Nephron (organoid): ENCODE measurements around the gene CDKN3.
A peak's percentile ranks its signal among the peaks of the same experiment; 100 is the strongest.
"Not testable (repeated sequence)": the region's sequence is repeated elsewhere in the genome, so short reads cannot be mapped to it uniquely, and the experiment has no call there.

Source experiments
- H3K27ac Mint-ChIP-seq, 3 experiments: 2 replicates each; pipeline ENCODE4 v1.8.0; 2020; ENCODE audit warnings: mixed read lengths in 3 of 3, mild to moderate bottlenecking in 2 of 3, moderate library complexity in 1 of 3
- H3K27me3 Mint-ChIP-seq: 2 replicates; pipeline ENCODE4 v1.8.0; 2021; ENCODE audit warnings: low read depth, mild to moderate bottlenecking, moderate library complexity, mixed read lengths
- H3K36me3 Mint-ChIP-seq: 2 replicates; pipeline ENCODE4 v1.8.0; 2020; ENCODE audit warnings: low read depth, mixed read lengths
- H3K4me1 Mint-ChIP-seq: 2 replicates; pipeline ENCODE4 v1.8.0; 2020; ENCODE audit warnings: mixed read lengths
- H3K4me3 Mint-ChIP-seq, 3 experiments: 2 replicates each; pipeline ENCODE4 v1.8.0; 2020; ENCODE audit warnings: mild to moderate bottlenecking in 3 of 3, mixed read lengths in 3 of 3, moderate library complexity in 2 of 3
- H3K9me3 Mint-ChIP-seq: 2 replicates; pipeline ENCODE4 v1.8.0; 2020; ENCODE audit warnings: mixed read lengths
- CTCF ChIP-seq, 3 experiments: fragments of 200-600 bp; sonication (generic); IDR thresholded peaks; one replicate each; pipeline ENCODE4 v1.5.0; 2021; ENCODE audit warnings: antibody characterized with exemption in 3 of 3; ENCODE audit not compliant: unreplicated experiment in 3 of 3

The CDKN3 gene

GRCh38 chr14:54387328-54387727 lies 9.5 kb upstream of the CDKN3 start:
- TF ChIP-seq CTCF (IDR thresholded peaks at IDR 0.05; ENCODE audit: unreplicated experiment in 3 of 3), result no peak
- no peak overlapping the region for H3K27ac Mint-ChIP-seq
- no peaks in the 10 kb centered on the region for H3K36me3 Mint-ChIP-seq
- peaks cover 7% of the 10 kb centered on the region for H3K27me3 Mint-ChIP-seq
- no peaks in the 10 kb centered on the region for H3K9me3 Mint-ChIP-seq
- no peak overlapping the region for H3K4me3 Mint-ChIP-seq
- H3K4me1 Mint-ChIP-seq, result no peaks in the 10 kb centered on the region

DNA sequence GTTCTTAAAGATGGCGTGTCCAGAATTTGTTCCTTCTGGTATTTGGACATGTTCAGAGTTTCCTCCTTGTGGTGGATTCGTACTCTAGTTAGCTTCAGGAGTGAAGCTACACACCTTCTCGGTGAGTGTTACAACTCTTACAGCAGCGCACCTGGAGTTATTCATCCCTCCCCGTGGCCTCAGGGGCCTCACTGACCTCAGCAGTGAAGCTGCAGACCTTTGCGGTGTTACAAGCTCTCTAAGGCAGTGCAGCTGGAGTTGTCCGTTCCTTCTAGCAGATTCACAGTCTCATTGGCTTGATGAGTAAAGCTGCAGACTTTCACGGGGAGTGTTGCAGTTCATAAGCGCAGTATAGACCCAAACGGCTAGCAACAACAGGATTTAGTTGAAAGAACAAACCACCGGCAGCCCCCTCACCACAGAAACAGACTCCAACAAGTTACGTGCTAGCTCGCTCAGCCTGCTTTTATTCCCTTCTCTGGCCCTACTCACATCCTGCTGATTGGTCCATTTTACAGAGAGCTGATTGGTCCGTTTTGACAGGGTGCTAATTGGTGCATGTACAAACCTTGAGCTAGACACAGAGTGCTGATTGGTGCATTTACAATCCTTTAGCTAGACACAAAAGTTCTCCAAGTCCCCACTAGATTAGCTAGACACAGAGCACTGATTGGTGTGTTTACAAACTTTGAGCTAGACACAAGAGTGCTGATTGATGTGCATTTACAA lies 4.5 kb upstream of the CDKN3 start:
- TF ChIP-seq CTCF (IDR thresholded peaks at IDR 0.05; ENCODE audit: unreplicated experiment in 3 of 3), result no peak
- peaks cover 5% of the 10 kb centered on the region for H3K4me1 Mint-ChIP-seq
- H3K36me3 Mint-ChIP-seq, result no peaks in the 10 kb centered on the region
- H3K9me3 Mint-ChIP-seq, result peaks cover 2% of the 10 kb centered on the region
- H3K27me3 Mint-ChIP-seq, result no peaks in the 10 kb centered on the region
- H3K27ac Mint-ChIP-seq, result no peak overlapping the region
- H3K4me3 Mint-ChIP-seq, result no peak overlapping the region

GRCh38 chr14:54392986-54393884 lies 3.6 kb upstream of the CDKN3 start:
- not testable (repeated sequence) for H3K9me3 Mint-ChIP-seq, H3K36me3 Mint-ChIP-seq, H3K27ac Mint-ChIP-seq, H3K27me3 Mint-ChIP-seq, H3K4me3 Mint-ChIP-seq
- H3K4me1 Mint-ChIP-seq, result peaks cover 15% of the 10 kb centered on the region

DNA sequence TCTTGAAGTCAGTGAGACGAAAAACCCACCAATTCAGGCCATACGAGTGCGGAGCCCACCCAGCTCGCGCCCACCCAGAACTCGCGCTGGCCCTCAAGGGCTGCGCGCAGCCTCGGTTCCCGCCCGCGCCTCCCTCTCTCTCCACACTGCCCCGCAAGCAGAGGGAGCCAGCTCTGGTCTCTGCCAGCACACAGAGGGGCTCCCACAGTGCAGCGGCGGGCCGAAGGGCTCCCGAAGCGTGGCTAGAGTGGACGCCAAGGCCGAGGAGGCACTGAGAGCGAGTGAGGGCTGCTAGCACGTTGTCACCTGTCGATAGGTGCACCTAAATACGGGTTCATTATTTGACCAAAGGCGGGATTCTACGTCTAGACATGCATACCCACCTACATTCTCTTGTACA lies 2.2 kb upstream of the CDKN3 start:
- Mint-ChIP-seq H3K27me3 (no peaks in the 10 kb centered on the region), H3K4me1 (peaks cover 26% of the 10 kb centered on the region), H3K4me3 (peak overlapping the region in 2 of 3 experiments; percentile 21 to 43), H3K9me3 (peaks cover 2% of the 10 kb centered on the region), H3K27ac (no peak overlapping the region), H3K36me3 (no peaks in the 10 kb centered on the region)
- TF ChIP-seq CTCF (IDR thresholded peaks at IDR 0.05; ENCODE audit: unreplicated experiment in 3 of 3), result no peak

DNA sequence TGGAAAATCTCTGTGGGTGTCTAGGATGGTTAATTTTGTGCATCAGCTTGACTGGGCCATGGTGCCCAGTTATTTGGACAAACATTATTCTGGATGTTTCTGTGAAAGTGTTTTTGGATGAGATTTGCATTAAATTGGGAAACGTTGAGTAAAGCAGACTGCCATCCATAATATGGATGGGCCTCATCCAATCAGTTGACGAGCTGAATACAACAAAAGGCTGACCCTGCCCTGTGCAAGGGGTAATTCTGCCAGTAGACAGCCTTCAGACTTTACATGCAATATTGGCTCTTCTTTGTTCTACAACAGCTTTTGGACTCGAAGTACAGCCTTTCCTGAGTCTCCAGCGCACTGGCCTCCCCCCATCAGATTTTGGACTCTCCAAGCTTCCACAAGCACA lies 1.5 kb upstream of the CDKN3 start:
- no peak for TF ChIP-seq CTCF (IDR thresholded peaks at IDR 0.05; ENCODE audit: unreplicated experiment in 3 of 3)
- H3K4me3 Mint-ChIP-seq, result peak overlapping the region in 2 of 3 experiments; percentile 53 to 62
- H3K27ac Mint-ChIP-seq, result no peak overlapping the region
- peaks cover 2% of the 10 kb centered on the region for H3K9me3 Mint-ChIP-seq
- H3K4me1 Mint-ChIP-seq, result peaks cover 26% of the 10 kb centered on the region
- H3K36me3 Mint-ChIP-seq, result no peaks in the 10 kb centered on the region
- no peaks in the 10 kb centered on the region for H3K27me3 Mint-ChIP-seq

- H3K36me3 Mint-ChIP-seq, result no peaks in the 10 kb centered on the region
- no peaks in the 10 kb centered on the region for H3K27me3 Mint-ChIP-seq
- no peak overlapping the region for H3K27ac Mint-ChIP-seq
- no peak for TF ChIP-seq CTCF (IDR thresholded peaks at IDR 0.05; ENCODE audit: unreplicated experiment in 3 of 3)
- H3K4me3 Mint-ChIP-seq, result peak overlapping the region; percentile 36 to 62 (median 53)
- H3K4me1 Mint-ChIP-seq, result peaks cover 26% of the 10 kb centered on the region
- peaks cover 2% of the 10 kb centered on the region for H3K9me3 Mint-ChIP-seq
Observed at GRCh38 chr14:54395716-54396115, 1.1 kb upstream of the CDKN3 start.
